ENCODE results near the gene EDN1.

EDN1 gene

GRCh38 chr6:12294851-12295536 is 4.8 kb downstream of the EDN1 start:
- Histone ChIP-seq H3K9me3 (no peaks in the 10 kb centered on the region), H3K36me3 (no peaks in the 10 kb centered on the region), H3K27me3 (peaks cover 40% of the 10 kb centered on the region), H3K4me1 (ENCODE audit: control insufficient read depth in 1 of 2, insufficient read depth in 1 of 2, low read depth in 1 of 2, low read length in 1 of 2) (peaks cover 5 to 8% of the 10 kb centered on the region in 2 experiments), H3K4me3 (ENCODE audit: low read depth in 1 of 2, low read length in 1 of 2) (no peak overlapping the region), H3K27ac (no peak overlapping the region)
- TF ChIP-seq CTCF (IDR thresholded peaks at IDR 0.05), result no peak

GRCh38 chr6:12295558-12296254 is 5.5 kb downstream of the EDN1 start:
- H3K9me3 ChIP-seq, result no peaks in the 10 kb centered on the region

GRCh38 chr6:12296255-12296573 is 6.1 kb downstream of the EDN1 start:
- Histone ChIP-seq H3K27me3 (peaks cover 30% of the 10 kb centered on the region), H3K36me3 (no peaks in the 10 kb centered on the region), H3K27ac (no peak overlapping the region), H3K9me3 (no peaks in the 10 kb centered on the region), H3K4me1 (ENCODE audit: control insufficient read depth in 1 of 2, insufficient read depth in 1 of 2, low read depth in 1 of 2, low read length in 1 of 2) (no peaks in the 10 kb centered on the region), H3K4me3 (ENCODE audit: low read depth in 1 of 2, low read length in 1 of 2) (no peak overlapping the region)
- TF ChIP-seq CTCF (IDR thresholded peaks at IDR 0.05), result no peak

More at GRCh38 chr6:12295558-12296254, 5.5 kb downstream of the EDN1 start:
- Histone ChIP-seq H3K27me3 (peaks cover 35% of the 10 kb centered on the region), H3K4me3 (ENCODE audit: low read depth in 1 of 2, low read length in 1 of 2) (no peak overlapping the region), H3K36me3 (no peaks in the 10 kb centered on the region), H3K4me1 (ENCODE audit: control insufficient read depth in 1 of 2, insufficient read depth in 1 of 2, low read depth in 1 of 2, low read length in 1 of 2) (peaks cover 0 to 2% of the 10 kb centered on the region in 2 experiments), H3K27ac (no peak overlapping the region)
- no peak for TF ChIP-seq CTCF (IDR thresholded peaks at IDR 0.05)

- Histone ChIP-seq H3K4me3 (ENCODE audit: low read depth in 1 of 2, low read length in 1 of 2) (no peak overlapping the region), H3K27ac (no peak overlapping the region), H3K9me3 (no peaks in the 10 kb centered on the region), H3K36me3 (no peaks in the 10 kb centered on the region), H3K4me1 (ENCODE audit: control insufficient read depth in 1 of 2, insufficient read depth in 1 of 2, low read depth in 1 of 2, low read length in 1 of 2) (no peaks in the 10 kb centered on the region), H3K27me3 (peaks cover 26% of the 10 kb centered on the region)
- no peak for TF ChIP-seq CTCF (IDR thresholded peaks at IDR 0.05)
Observed at GRCh38 chr6:12296604-12297003, 6.4 kb downstream of the EDN1 start.

GRCh38 chr6:12297363-12298016 is 7.3 kb downstream of the EDN1 start:
- TF ChIP-seq CTCF (IDR thresholded peaks at IDR 0.05), result no peak
- Histone ChIP-seq H3K27ac (no peak overlapping the region), H3K4me1 (ENCODE audit: control insufficient read depth in 1 of 2, insufficient read depth in 1 of 2, low read depth in 1 of 2, low read length in 1 of 2) (no peaks in the 10 kb centered on the region), H3K27me3 (peaks cover 17% of the 10 kb centered on the region), H3K9me3 (no peaks in the 10 kb centered on the region), H3K36me3 (no peaks in the 10 kb centered on the region), H3K4me3 (ENCODE audit: low read depth in 1 of 2, low read length in 1 of 2) (no peak overlapping the region)

Measured in neutrophil (primary cell).